PC-9 (cell line): ENCODE data around the gene OR2M4.

Source experiments
- EZH2 ChIP-seq: fragments of 200-600 bp; sonication (generic); IDR thresholded peaks from 2 replicates; pipeline ENCODE4 v1.8.0; 2017; ENCODE audit warnings: antibody characterized with exemption, low read depth
- TF ChIP-seq, protein P1 (sequence below): fragments of 200-600 bp; sonication (generic); conservative IDR thresholded peaks from 2 replicates; pipeline ENCODE4 v1.6.1; 2017; ENCODE audit warnings: mixed run types, antibody characterized with exemption, mild to moderate bottlenecking, moderate library complexity

DNA sequence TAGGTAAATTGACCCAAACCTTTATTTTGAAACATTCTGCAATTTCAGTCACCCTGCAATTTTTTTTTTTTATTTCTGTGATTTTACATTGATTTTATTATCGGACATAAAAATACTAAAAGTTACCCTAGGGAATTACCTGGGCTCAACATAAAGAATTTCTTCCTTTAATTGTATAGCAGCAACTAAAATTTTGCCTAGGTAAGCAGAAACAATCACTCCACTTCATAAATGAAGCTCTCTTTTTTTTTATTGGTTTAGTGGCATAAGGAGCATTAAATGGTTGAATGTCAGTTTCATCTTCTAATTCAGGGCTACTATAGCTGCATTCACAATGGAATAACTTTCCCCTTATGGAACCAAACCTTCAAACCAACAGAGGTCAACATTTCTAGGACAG lies 15.3 kb upstream of the OR2M4 start:
- TF ChIP-seq, protein P1, sequence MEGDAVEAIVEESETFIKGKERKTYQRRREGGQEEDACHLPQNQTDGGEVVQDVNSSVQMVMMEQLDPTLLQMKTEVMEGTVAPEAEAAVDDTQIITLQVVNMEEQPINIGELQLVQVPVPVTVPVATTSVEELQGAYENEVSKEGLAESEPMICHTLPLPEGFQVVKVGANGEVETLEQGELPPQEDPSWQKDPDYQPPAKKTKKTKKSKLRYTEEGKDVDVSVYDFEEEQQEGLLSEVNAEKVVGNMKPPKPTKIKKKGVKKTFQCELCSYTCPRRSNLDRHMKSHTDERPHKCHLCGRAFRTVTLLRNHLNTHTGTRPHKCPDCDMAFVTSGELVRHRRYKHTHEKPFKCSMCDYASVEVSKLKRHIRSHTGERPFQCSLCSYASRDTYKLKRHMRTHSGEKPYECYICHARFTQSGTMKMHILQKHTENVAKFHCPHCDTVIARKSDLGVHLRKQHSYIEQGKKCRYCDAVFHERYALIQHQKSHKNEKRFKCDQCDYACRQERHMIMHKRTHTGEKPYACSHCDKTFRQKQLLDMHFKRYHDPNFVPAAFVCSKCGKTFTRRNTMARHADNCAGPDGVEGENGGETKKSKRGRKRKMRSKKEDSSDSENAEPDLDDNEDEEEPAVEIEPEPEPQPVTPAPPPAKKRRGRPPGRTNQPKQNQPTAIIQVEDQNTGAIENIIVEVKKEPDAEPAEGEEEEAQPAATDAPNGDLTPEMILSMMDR, result no peak
- TF ChIP-seq EZH2, result no peak
